ENCODE data around the gene CDKL4.
"Not testable (repeated sequence)": the region's sequence is repeated elsewhere in the genome, so short reads cannot be mapped to it uniquely, and the experiment has no call there.

The CDKL4 gene

DNA sequence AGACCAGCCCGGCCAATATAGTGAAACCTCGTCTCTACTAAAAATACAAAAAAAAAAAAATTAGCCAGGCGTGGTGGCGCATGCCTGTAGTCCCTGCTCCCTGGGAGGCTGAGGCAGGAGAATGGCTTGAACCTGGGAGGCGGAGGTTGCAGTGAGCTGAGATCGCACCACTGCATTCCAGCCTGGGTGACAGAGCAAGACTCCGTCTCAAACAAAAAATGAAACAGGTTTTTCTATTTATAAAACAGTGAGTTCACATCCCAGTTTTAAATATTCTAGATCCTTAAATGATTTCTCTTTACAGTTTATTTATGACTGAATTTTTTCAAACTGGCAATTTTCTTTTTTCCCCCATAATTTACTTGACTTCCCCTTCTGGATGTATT lies 102.8 kb downstream of the CDKL4 start:
- not testable (repeated sequence) for DNase-seq

DNA sequence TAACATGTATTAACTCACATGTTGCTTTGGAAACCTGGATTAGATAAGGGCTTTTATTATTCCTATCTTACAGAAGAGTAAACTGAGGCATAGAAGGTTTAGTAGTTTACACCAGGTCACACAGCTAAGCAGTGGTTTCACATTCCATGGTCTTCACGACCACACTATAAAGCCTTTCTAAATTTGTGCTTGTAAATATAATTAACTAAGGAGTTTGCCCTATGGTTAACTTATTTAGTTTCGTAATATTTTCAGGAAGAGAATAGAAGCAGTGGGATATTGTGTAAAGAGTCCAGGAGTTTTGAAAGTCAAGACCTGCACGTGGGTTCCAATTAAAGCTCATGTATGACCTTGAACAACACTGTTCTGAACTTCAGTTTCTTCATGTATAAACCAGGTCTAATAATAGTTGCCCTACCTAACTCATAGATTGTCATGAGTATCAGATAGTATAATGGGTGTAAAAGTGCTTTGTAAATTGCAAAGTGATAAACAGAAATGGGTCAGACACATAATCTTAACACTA lies 103.4 kb downstream of the CDKL4 start:
- DNase-seq = no peak

DNA sequence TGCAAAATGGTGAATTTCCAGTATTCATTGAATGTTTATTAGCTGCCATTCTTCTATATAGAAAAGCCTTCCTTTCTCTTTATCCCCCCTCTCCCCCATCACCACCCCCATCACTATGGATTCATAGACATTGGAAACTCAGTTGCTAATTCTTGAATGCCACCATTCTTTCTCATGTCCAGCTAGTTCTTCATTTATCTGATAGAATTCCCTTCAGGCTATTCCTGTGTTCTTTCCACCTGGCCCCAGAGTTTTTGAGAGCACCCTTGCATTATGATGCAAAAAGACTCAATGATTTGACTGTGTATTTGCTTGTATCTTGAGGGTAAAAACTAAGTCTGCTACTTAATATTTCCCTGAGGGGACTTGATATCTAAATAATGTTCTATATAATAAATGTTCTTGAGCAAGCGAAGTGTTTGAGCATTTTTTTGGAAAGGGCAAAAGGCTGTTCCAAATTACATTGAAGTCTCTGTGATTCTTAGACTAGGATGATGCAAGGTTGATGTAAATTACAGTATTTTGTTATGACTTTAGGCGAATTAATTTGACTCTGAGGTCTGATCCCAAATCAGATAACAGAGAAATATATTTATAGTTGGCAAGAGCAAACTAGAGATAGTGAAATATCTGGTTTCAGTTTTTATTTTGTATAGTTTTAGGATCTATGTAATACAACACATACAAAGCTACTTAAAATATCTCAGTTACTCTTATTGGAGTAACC lies 104.1 kb downstream of the CDKL4 start:
- no peak for DNase-seq

DNA sequence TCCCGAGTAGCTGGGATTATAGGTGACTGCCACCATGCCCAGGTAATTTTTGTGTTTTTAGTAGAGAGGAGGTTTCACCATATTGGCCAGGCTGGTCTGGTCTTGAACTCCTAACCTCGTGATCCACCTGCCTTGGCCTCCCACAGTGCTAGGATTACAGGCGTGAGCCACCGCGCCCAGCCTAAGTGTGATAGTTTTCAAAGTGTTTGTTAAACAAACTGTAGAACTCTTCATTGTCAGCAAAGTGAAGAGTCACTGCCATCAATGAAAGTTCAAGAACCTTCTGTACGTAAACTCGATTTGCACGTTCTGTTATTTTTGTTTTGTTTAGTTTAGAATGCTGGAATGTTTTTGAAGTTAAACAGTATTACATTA lies 104.9 kb downstream of the CDKL4 start:
- no peak for DNase-seq

DNA sequence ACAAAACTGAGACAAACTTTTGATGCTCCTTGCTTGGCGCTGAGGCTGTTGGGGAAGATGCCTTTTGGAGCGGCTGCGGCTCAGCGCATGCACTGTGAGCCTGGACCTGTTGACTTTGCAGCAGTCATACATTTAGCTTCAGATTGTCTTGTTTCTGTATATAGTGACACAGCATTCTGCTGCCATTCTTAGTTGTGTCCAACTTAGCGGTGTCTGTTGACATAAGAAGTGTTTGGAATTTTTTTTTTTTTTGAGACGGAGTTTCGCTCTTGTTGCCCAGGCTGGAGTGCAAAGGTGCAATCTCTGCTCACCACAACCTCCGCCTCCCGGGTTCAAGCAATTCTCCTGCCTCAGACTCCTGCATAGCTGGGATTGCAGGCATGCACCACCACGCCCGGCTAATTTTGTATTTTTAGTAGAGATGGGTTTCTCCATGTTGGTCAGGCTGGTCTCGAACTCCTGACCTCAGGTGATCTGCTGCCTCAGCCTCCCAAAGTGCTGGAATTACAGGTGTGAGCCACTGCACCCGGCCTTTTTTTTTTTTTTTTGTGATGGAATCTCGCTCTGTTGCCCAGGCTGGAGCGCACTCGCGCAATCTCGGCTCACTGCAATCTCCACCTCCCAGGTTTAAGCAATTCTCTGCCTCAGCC lies 105.5 kb downstream of the CDKL4 start:
- DNase-seq = not testable (repeated sequence)

DNA sequence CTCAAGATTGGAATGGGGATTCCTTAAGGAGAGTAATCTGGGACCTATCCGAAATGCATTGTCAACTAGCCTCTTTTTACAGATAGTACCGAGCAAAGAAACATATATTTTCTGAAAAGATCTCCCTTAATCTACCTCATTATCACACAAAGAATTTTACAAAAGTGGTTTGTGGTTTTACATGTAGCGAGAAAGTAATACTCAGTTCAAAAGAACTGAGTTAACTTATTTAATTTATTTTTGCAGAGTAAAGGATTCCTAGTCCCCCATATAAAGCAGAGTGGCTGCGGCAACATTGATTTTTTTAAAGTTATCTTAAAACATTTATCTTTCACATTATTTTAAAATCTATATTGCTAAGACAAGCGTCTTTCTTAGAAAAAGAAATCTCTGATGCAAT lies 107.0 kb downstream of the CDKL4 start:
- DNase-seq = no peak

DNA sequence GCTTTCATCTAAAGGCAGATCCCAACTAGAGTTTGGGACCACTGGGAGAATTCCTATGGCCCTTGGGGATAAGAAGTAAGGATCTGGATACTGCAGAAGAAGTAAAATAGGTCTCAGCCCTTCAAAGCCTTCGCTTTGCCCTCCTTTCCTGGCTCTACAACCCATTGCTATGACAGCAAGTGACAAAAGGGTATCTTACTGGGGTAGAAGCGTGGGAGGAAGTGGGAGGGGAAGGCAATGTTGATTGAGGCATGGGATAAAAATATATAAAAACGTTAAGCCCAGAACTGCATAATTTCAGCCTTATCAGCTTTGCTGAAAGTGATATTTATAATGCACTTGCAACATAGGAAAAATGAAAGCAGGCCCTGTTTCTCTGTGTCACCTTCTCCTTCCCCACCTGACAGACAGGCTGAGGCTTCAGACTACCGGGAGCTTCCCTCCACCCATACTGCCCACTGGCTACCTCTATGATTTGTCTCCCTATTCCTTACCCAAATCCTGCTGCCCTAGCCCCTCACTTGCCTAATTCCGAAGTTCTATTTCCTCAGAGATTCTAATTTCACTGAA lies 108.0 kb downstream of the CDKL4 start:
- DNase-seq = no peak

DNA sequence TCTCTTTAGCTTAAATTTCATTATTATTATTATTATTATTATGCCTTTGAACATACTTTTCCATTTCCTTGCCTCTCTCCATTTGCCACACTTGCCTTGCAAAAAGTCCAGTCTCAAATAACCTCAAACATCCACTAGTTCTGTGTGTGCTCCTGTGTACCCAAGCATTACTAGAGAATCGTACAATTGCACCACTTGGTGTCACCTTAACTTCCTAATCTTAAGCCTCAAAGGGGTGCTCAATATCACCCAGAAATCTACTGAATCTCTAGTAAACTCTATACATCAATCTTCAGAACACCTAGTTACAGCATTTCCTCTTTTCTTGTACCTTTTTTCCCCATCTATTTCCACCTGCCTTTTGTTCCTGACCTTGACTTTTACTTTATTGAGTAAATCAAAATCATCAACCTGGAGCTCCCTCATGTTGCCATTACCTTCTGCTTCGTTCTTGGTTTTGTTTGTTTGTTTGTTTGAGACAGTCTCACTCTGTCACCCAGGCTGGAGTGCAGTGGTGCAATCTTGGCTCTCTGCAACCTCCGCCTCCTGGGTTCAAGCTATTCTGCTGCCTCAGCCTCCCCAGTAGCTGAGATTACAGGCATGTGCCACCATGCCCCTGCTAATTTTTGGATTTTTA lies 110.4 kb downstream of the CDKL4 start:
- no peak for DNase-seq

DNA sequence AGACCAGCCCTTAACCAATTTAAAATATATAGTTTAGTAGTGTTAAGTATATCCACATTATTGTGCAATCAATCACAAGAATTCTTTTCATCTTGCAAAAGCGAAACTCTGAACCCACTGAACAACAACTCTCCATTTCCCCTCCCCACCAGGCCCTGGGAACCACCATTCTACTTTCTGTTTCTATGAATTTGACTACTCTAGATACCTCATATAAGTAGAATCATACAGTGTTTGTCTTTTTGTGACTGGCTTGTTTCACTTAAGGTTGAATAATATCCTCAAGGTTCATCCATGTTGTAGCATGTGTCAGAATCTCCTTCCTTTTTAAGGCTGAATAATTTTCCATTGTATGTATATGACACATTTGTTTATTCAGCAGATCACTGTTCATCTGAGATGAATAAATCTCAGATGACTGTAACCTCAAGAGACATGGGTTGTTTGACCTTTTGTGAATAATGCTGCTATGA lies 114.8 kb downstream of the CDKL4 start:
- DNase-seq = no peak

DNA sequence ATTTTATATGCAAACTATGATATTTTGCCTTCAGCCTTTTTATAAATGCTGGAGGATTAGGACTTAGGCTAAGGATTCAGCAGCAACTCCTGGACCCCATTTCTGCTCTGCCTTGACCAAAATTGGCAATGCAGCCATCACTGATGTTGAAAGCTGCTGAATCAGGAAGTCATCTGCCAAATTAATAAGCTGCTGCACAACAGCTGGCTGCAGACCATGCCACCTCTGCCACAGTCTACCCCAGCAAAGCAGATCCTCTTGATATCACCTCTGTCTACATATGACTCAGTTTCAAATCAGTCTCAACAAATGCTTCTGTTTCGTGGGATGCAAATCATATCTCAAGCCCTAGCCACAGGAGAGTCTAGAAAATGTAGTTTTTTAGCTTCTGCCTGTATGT lies 115.8 kb downstream of the CDKL4 start:
- DNase-seq = no peak
